Aorta (tissue), 5 donors: Measurements from ENCODE around the gene DPY19L3. TPM values are rescaled to one million over a fixed set of nuclear protein-coding genes. Genes with fewer than 3 reads are reported as not detected.
"Not testable (repeated sequence)": the region's sequence is repeated elsewhere in the genome, so short reads cannot be mapped to it uniquely, and the experiment has no call there.

Source experiments
- ATAC-seq: fragments of 200-7000 bp; cut with Tn5 transposase; one replicate; pipeline ENCODE4 v1.9.1; 2022; ENCODE audit warnings: moderate library complexity; ENCODE audit not compliant: low FRiP score
- DNase-seq, 2 donors: peaks; one replicate each; pipeline ENCODE4 v3.0.0-alpha.2; 2020
- H3K27ac ChIP-seq, 2 donors: one replicate each; pipeline ENCODE4 v1.5.1; 2013; ENCODE audit warnings: low read length in 2 of 2, mild to moderate bottlenecking in 2 of 2, moderate library complexity in 2 of 2, control low read depth in 1 of 2, inconsistent platforms in 1 of 2, low read depth in 1 of 2
- H3K27me3 ChIP-seq, 2 donors: one replicate each; pipeline ENCODE4 v1.6.1; 2013; ENCODE audit warnings: control low read depth in 1 of 2, low read length in 1 of 2, mild to moderate bottlenecking in 1 of 2, moderate library complexity in 1 of 2; ENCODE audit not compliant: insufficient read depth in 2 of 2, control insufficient read depth in 1 of 2
- H3K36me3 ChIP-seq, 2 donors: one replicate each; pipeline ENCODE4 v1.6.1; 2013; ENCODE audit warnings: control low read depth in 1 of 2, low read length in 1 of 2, mild to moderate bottlenecking in 1 of 2; ENCODE audit not compliant: insufficient read depth in 2 of 2, control insufficient read depth in 1 of 2
- H3K4me1 ChIP-seq, 2 donors: one replicate each; pipeline ENCODE4 v1.6.1; 2013; ENCODE audit warnings: low read length in 2 of 2, control low read depth in 1 of 2, mild to moderate bottlenecking in 1 of 2, moderate library complexity in 1 of 2; ENCODE audit not compliant: insufficient read depth in 2 of 2, control insufficient read depth in 1 of 2
- H3K4me3 ChIP-seq, 2 donors: one replicate each; pipeline ENCODE4 v1.5.1; 2013; ENCODE audit warnings: low read length in 2 of 2, control low read depth in 1 of 2, mild to moderate bottlenecking in 1 of 2
- H3K9me3 ChIP-seq: one replicate; pipeline ENCODE4 v1.6.1; 2013; ENCODE audit warnings: mild to moderate bottlenecking, low read length; ENCODE audit not compliant: control insufficient read depth
- WGBS, 2 donors: extraction: QIAGEN DNeasy Blood & Tissue Kit; methylation state at CpG; one replicate each; pipeline ENCODE4 v1.1.7; 2013; 5-methylcytosine and 5-hydroxymethylcytosine counted together
- intact Hi-C, 2 donors: fragments of 100-400 bp; cut with DNase I; formaldehyde crosslinking; loops; one replicate each; pipeline versions ENCODE4 v1.14.2 to v1.15.0; 2022
- polyA plus RNA-seq, 2 donors: library from polyadenylated mRNA; stranded (reverse); fragments of 200-250 nt; gene quantifications; one replicate each; pipeline ENCODE4 v1.2.3, GENCODE V29; 2013
- total RNA-seq, 2 donors: library from RNA; stranded (reverse); fragmentation: NEBNext Ultra II Directional; extraction: Animal tissue kit (Norgen Biotek cat#: 25700); gene quantifications; one replicate each; pipeline ENCODE4 v1.2.1, GENCODE V29; 2021
- donor health status: healthy with polysubstance abuse.
- donor health status: Bipolar disorder and iron deficiency.
- donor health status: DM: no; HTN: no; CAD: no.
- donor health status: DM: no; HTN: no; CAD: no.
- donor health status: DM: yes; HTN: yes; CAD: no.

The DPY19L3 gene
- total and polyA plus RNA-seq, 4 donors = 5.9 to 47.6 (median 23.1) TPM

DNA sequence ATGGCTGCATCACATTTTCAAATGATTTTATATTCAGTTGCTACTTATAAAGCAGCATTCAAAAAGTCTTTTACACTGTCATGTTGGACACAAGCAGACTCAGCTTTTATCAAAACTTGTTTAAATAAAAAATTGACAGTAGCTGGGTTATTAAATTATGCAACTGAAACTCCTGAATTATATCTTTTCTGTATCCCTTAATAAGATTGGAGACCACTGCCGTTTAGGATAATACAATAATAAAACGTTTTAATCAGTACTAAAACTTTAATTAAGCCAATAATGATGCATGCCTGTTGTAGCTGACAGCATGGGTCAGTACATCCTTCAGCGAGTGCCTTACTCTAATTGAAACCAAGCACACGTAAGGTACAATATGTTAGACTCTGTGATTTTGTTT, 78.0 kb downstream of the DPY19L3 start:
- no peak for DNase-seq
- Histone ChIP-seq H3K36me3 (peaks cover 9 to 11% of the 10 kb centered on the region in 2 donors), H3K27me3 (no peaks in the 10 kb centered on the region), H3K4me3 (no peak overlapping the region), H3K4me1 (no peaks in the 10 kb centered on the region), H3K9me3 (peaks cover 7% of the 10 kb centered on the region), H3K27ac (no peak overlapping the region)
- WGBS, 2 donors = 88 to 90% methylated on average over 4 of the region's 4 CpGs
- no peak for ATAC-seq
- intact Hi-C loops = no loop called here

DNA sequence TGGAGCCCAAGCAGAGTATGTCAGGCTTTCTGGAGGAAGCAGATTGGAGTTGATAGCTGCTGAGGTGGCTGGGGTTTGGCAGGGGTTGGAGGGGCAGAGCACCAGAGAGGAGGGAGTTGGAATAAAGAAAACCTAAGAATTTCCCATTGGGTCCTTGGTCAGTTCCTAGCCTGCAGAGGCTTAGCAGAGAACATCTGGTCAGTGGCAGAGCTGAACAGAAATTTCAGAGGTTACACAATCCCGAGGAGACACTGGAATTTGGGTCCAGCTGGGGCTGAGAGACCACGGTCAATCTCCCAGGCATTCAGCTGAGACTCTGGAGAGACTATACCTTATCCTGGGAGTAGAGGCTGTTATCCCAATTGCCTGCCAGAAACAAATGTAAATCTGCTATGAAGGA, 84.4 kb downstream of the DPY19L3 start:
- 92 to 96% methylated on average over 2 of the region's 2 CpGs for WGBS, 2 donors

DNA sequence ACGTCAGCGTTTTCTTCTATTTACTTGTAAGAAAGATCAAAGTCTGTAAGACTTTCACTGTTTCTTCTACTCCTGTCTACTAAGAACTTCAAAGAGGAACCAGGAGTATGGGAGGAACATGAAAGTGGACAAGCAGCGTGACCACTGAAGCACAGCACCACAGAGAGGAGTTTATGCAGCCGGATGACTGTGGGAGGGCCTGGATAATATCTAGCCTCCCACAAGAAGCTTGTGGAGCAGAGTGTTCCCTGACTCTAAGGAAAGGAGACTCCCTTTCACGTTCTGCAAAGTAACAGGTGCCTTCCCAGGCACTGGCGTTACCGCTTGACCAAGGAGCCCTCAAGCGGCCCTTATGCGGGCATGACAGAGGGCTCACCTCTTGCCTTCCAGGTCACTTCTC, 91.8 kb downstream of the DPY19L3 start:
- Histone ChIP-seq H3K36me3 (no peaks in the 10 kb centered on the region), H3K4me3 (no peak overlapping the region), H3K4me1 (no peaks in the 10 kb centered on the region), H3K27me3 (no peaks in the 10 kb centered on the region), H3K9me3 (no peaks in the 10 kb centered on the region), H3K27ac (no peak overlapping the region)
- 84 to 88% methylated on average over 9 of the region's 9 CpGs for WGBS, 2 donors
- intact Hi-C loops = no loop called here
- no peak for ATAC-seq
- DNase-seq = no peak

More for the DNA sequence above, 84.4 kb downstream of the DPY19L3 start:
- Histone ChIP-seq H3K27me3 (no peaks in the 10 kb centered on the region), H3K9me3 (peaks cover 7% of the 10 kb centered on the region), H3K27ac (no peak overlapping the region), H3K36me3 (peaks cover 3 to 4% of the 10 kb centered on the region in 2 donors), H3K4me3 (no peak overlapping the region), H3K4me1 (no peaks in the 10 kb centered on the region)
- ATAC-seq (no peak), DNase-seq (no peak)
- intact Hi-C loops = no loop called here

DNA sequence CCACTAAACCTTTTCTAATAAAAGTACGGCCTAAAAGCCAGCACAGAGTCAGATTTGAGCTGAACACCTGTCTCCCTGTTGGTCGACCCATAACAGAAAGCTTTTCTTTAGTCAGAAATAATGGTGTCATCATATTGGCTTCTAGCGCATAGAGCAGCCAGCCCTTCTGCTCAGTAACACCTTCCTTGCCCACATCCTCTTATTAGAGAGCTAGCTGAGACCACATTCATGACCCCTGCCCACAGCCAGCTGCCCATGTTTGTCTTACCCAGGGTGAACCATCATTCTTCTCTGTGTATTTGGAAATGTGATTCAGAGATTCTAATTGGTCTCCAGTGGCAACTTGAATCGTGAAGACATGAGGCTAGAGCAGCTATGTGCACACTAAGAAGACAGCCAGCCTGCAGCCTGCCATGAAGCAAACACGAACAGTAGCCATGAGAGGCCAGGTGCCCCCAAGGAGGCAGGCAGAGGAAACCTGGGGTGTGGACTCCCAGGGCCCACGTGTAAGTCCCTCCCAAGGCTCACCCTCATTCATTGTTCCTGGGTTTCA, 93.2 kb downstream of the DPY19L3 start:
- no peaks in the 10 kb centered on the region for H3K4me1 ChIP-seq
- no peak overlapping the region for H3K27ac ChIP-seq
- no peaks in the 10 kb centered on the region for H3K9me3 ChIP-seq
- DNase-seq (no peak), ATAC-seq (no peak)
- no peak overlapping the region for H3K4me3 ChIP-seq
- no peaks in the 10 kb centered on the region for H3K27me3 ChIP-seq
- WGBS, 2 donors = 47% methylated on average over 6 of the region's 6 CpGs
- intact Hi-C loops = no loop called here
- H3K36me3 ChIP-seq = no peaks in the 10 kb centered on the region

- DNase-seq, H3K4me1 ChIP-seq, intact Hi-C loops, H3K9me3 ChIP-seq, H3K4me3 ChIP-seq, H3K27ac ChIP-seq, ATAC-seq, H3K27me3 ChIP-seq, H3K36me3 ChIP-seq: not testable (repeated sequence)
- WGBS, 2 donors = 84 to 85% methylated on average over 4 of the region's 4 CpGs
These were observed 106.9 kb downstream of the DPY19L3 start for GRCh38 chr19:32512498-32512897.

DNA sequence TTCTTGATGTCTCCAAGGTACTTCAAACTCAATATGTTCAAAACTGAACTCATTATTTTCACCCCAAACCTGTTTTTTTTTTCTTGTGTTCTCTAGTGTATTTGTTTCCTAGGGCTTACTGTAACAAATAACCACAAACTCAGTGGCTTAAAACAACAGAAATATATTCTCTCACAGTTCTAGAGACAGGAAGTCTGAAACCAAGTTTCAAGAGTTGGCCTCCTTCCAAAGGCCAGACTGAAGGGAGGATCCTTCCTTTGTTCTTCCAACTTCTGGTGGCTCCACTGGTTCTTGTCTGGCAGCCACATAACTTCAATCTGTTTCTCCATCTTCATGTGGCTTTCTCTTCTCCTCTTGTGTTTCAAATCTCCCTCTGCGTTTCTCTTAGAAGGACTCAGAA, 113.5 kb downstream of the DPY19L3 start:
- H3K27ac ChIP-seq = no peak overlapping the region
- intact Hi-C loops = no loop called here
- H3K27me3 ChIP-seq = no peaks in the 10 kb centered on the region
- no peak overlapping the region for H3K4me3 ChIP-seq
- ATAC-seq = no peak
- H3K36me3 ChIP-seq = no peaks in the 10 kb centered on the region
- DNase-seq = no peak
- WGBS, 2 donors = 0 to 38% methylated on average over 1 of the region's 1 CpG
- no peaks in the 10 kb centered on the region for H3K4me1 ChIP-seq
- H3K9me3 ChIP-seq = peaks cover 2% of the 10 kb centered on the region

DNA sequence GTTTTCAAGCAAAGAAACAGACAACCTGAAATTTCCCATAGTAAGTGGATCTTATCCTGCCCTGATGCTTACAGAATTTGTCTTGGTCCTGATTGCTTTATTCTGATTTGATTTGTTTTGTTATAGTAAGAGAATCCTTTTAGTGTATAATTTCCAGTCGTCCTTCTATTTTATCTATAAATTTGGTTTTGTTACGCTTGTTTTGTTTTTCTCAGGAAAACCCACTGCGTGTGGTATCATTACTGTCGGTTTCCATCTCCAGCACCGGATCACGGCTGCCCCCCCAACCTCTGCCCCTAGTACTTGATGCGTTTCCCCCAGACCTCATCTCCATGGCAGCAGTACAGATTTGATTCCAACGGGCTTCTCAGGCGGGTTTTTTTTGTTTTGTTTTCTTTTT, 117.4 kb downstream of the DPY19L3 start:
- no peak for DNase-seq
- H3K9me3 ChIP-seq = no peaks in the 10 kb centered on the region
- ATAC-seq = no peak
- no peak overlapping the region for H3K4me3 ChIP-seq
- no peaks in the 10 kb centered on the region for H3K27me3 ChIP-seq
- no peaks in the 10 kb centered on the region for H3K36me3 ChIP-seq
- H3K27ac ChIP-seq = no peak overlapping the region
- intact Hi-C loops = no loop called here
- WGBS, 2 donors = 79 to 80% methylated on average over 9 of the region's 9 CpGs
- no peaks in the 10 kb centered on the region for H3K4me1 ChIP-seq

GRCh38 chr19:32526895-32527294, 121.3 kb downstream of the DPY19L3 start:
- no peak overlapping the region for H3K27ac ChIP-seq
- peaks cover 3% of the 10 kb centered on the region for H3K9me3 ChIP-seq
- no peak overlapping the region for H3K4me3 ChIP-seq
- no peak for ATAC-seq
- no peak for DNase-seq
- WGBS, 2 donors = 91% methylated on average over 4 of the region's 4 CpGs
- H3K27me3 ChIP-seq = peaks cover 0 to 2% of the 10 kb centered on the region in 2 donors
- no peaks in the 10 kb centered on the region for H3K4me1 ChIP-seq
- intact Hi-C loops = no loop called here
- no peaks in the 10 kb centered on the region for H3K36me3 ChIP-seq

DNA sequence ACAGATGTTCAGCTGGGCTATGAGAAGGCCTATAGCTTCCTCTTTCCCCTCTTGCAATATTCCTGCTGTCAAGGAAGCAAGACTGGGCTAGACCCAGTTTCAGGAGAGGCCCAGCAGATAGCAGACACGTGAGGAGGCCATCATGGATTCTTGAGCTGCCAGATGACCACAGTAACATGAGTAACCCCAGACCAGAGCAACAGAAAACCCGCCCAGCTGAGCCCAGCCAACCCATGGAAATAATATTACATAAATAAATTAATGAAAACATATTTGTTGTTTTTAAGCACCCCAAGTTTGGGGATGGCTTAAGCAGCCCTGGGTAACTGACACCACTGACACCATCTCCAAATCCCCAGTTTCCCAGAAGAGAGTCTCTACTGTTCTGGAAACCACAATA, 125.2 kb downstream of the DPY19L3 start:
- Histone ChIP-seq H3K27me3 (peaks cover 0 to 2% of the 10 kb centered on the region in 2 donors), H3K27ac (no peak overlapping the region), H3K4me3 (no peak overlapping the region), H3K4me1 (no peaks in the 10 kb centered on the region), H3K36me3 (no peaks in the 10 kb centered on the region), H3K9me3 (peaks cover 3% of the 10 kb centered on the region)
- WGBS, 2 donors = 53 to 61% methylated on average over 2 of the region's 2 CpGs
- intact Hi-C loops = no loop called here
- ATAC-seq (no peak), DNase-seq (no peak)
